Activated naive CD8-positive, alpha-beta T cell treated with anti-CD3 and anti-CD28 coated beads for 36 hours (primary cell): Measurements from ENCODE around the gene MAP4K4. TPM values are rescaled to one million over a fixed set of nuclear protein-coding genes. Genes with fewer than 3 reads are reported as not detected.

Experiments
- DNase-seq: peaks from one replicate; pipeline ENCODE4 v3.0.0; 2021
- H3K27ac Mint-ChIP-seq: one replicate; pipeline ENCODE4 v1.8.0; 2022; ENCODE audit warnings: mild to moderate bottlenecking, moderate library complexity, mixed read lengths
- H3K27me3 Mint-ChIP-seq: one replicate; pipeline ENCODE4 v1.8.0; 2022; ENCODE audit warnings: mild to moderate bottlenecking, mixed read lengths
- H3K36me3 Mint-ChIP-seq: one replicate; pipeline ENCODE4 v1.8.0; 2021; ENCODE audit warnings: mild to moderate bottlenecking, mixed read lengths
- H3K4me1 Mint-ChIP-seq: one replicate; pipeline ENCODE4 v1.8.0; 2021; ENCODE audit warnings: mixed read lengths
- H3K4me3 Mint-ChIP-seq: one replicate; pipeline ENCODE4 v1.8.0; 2022; ENCODE audit warnings: mild to moderate bottlenecking, moderate library complexity, mixed read lengths
- H3K9me3 Mint-ChIP-seq: one replicate; pipeline ENCODE4 v1.8.0; 2022; ENCODE audit warnings: mixed read lengths
- total RNA-seq, 2 experiments: library from RNA; stranded (reverse); gene quantifications; one replicate each; pipeline ENCODE4 v1.2.3, GENCODE V29; 2021

MAP4K4 gene
- total RNA-seq, 2 experiments from 2014 or later: 34.4 to 36.5 TPM

DNA sequence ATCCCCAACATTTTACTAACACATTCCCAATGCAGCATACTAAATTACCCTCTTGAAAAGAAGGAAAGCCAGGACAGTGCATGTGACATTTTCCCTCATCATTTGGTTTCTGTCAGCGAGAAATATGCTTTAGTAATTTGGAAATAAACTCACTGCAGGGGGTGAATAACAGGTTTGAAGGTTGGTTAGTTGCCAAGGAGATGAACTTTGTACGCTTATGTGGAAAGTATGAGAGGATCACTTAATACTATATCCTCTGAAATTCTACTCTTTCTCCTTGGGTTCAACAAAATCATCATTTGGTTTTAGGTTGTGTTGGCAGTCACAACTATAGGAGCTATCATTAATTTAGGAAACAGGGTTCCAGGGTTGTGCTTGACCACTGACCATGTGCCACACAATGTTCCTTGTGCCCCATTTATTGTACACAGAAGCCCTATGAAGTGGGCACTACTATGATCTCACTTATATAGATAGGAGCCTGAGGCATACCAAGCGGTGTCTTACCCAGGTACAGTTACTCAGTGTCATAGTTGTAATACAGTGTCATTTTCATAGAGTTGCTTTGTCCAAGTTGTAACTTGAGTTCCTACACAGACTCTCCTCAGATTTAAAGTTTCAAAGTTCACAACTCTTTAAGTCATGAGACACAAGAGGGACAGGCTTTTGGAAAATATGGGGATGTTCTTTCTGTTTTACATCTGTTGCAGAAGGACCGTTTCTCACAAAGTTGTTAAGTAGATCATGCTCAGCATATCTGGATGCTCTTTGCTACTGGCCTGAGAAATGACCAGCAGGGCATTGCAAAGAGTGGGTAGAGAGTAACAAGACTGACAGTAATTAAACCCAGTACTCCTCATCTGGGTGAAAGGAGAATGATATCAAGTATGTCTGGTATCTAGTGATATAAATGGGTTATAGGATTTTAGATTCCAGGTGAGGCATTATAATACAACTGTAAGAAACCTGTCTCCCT lies 91.8 kb downstream of the MAP4K4 start:
- Mint-ChIP-seq H3K9me3 (no peaks in the 10 kb centered on the region), H3K36me3 (peaks cover 20% of the 10 kb centered on the region), H3K27ac (peak overlapping the region; percentile 56), H3K4me3 (peak overlapping the region; percentile 37), H3K4me1 (peaks cover 58% of the 10 kb centered on the region), H3K27me3 (no peaks in the 10 kb centered on the region)
- DNase-seq: no peak

DNA sequence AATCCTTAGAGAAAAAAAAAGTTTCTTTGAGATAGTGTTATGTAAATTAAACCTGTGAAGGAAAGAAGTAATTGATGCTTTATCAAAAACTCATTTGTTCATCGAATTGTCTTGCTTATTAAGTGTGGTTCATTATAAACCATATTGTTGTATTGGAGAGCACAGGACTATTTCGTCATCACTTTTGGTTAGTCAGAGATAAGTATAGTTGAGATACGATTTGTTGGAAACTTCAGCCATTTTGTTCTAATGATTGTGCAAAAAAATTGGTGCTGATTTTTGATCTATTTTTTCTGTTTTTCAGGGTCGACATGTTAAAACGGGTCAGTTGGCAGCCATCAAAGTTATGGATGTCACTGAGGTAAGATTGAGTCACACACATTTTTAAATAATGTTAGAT lies 92.9 kb downstream of the MAP4K4 start:
- H3K9me3 Mint-ChIP-seq: no peaks in the 10 kb centered on the region
- H3K4me1 Mint-ChIP-seq: peaks cover 62% of the 10 kb centered on the region
- peaks cover 19% of the 10 kb centered on the region for H3K36me3 Mint-ChIP-seq
- no peak for DNase-seq
- H3K27me3 Mint-ChIP-seq: no peaks in the 10 kb centered on the region
- H3K4me3 Mint-ChIP-seq: no peak overlapping the region
- H3K27ac Mint-ChIP-seq: no peak overlapping the region

DNA sequence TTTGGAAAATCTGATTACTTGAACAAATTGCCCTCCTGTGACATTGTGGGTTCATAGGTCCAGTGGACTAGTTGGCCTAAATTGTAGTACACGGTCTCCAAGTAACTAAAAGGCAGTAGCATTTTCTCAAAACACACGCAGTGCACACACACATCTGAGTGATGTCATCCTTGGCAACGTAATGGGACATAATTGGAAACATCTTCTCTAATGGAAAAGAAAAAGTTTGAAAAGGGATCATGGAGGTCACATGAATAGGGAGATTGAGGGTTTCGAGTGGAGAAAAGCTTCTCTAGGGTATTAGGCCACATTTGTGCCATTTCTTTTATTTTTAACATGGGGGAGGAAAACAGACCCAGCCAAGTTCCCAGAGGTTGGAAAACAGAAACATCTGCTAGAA lies 93.3 kb downstream of the MAP4K4 start:
- no peak overlapping the region for H3K27ac Mint-ChIP-seq
- H3K9me3 Mint-ChIP-seq: no peaks in the 10 kb centered on the region
- H3K36me3 Mint-ChIP-seq: peaks cover 19% of the 10 kb centered on the region
- DNase-seq: no peak
- H3K4me3 Mint-ChIP-seq: no peak overlapping the region
- H3K4me1 Mint-ChIP-seq: peaks cover 63% of the 10 kb centered on the region
- no peaks in the 10 kb centered on the region for H3K27me3 Mint-ChIP-seq

DNA sequence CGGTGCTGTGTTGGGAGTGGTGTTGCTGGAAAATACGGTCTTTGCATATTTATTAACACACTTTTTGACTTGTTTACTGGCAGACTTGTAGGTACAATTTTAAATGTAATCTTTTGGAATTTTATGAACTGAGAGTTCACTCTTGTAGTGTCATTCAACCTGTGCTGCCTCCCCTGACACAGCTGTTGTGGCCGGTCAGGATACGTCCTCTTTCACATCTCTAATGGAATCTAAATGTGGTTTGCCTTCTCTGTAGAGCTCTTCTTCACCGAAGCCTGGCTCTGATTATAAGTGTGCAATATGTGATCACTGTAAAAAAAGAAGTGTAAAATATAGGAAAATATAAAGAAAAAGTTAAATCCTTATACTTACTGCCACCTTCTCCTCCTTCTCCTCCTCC lies 94.7 kb downstream of the MAP4K4 start:
- no peak for DNase-seq
- no peaks in the 10 kb centered on the region for H3K27me3 Mint-ChIP-seq
- peaks cover 66% of the 10 kb centered on the region for H3K4me1 Mint-ChIP-seq
- no peaks in the 10 kb centered on the region for H3K9me3 Mint-ChIP-seq
- H3K4me3 Mint-ChIP-seq: no peak overlapping the region
- no peak overlapping the region for H3K27ac Mint-ChIP-seq
- peaks cover 19% of the 10 kb centered on the region for H3K36me3 Mint-ChIP-seq

DNA sequence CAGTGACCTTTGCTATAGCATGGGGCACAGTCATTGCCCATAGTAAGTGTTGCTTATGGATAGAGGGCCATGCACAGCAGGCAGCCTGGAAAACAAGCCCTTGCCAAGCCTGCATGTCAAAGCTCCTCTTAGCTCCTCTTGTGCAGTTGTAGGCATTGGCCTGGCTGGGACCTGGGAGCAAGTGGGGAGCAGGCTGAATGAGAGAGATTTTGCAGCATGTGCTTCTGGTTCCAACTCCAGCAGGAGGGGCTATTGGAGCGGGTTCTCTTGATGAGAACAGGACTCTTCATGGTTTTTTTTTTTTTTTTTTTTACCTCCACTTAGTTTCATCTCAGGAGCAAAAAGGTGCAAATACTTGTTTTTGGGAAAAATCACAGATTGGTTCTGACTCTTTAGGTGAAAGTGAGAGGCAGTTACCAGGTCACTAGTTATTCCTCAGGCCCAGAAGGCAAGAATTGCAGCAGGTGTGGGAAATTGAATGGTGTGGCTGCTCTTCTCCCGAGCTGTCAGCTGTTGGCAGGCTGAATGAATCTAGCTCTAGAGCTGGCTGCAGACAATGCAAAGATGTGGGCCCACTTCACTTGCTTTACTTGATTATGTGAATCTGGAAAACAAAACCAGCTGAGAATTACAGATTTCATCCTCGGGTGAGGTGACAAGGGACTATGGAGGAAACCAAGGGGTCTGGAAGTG lies 95.9 kb downstream of the MAP4K4 start:
- no peak for DNase-seq
- Mint-ChIP-seq H3K4me3 (no peak overlapping the region), H3K27me3 (no peaks in the 10 kb centered on the region), H3K9me3 (no peaks in the 10 kb centered on the region), H3K27ac (no peak overlapping the region), H3K4me1 (peaks cover 59% of the 10 kb centered on the region), H3K36me3 (peaks cover 19% of the 10 kb centered on the region)

DNA sequence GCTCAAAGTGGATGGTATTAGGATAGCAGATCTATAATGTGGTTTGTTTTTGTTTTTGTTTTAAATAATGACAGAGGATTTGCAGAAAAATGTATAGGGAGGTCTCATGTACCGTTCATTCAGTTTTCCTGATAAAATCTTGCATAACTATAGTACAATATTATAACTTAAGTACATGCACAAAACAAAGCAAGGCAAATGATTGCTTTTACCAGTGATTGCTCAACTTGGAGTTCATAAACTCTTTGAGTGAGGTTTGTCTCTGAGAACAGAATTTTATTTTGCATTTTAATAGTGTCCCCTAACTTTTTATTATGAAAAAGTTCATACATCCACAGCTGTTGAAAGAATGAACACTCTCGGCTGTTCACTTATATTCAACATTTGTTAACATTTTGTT lies 96.6 kb downstream of the MAP4K4 start:
- Mint-ChIP-seq H3K9me3 (no peaks in the 10 kb centered on the region), H3K36me3 (peaks cover 19% of the 10 kb centered on the region), H3K4me1 (peaks cover 55% of the 10 kb centered on the region), H3K4me3 (no peak overlapping the region), H3K27me3 (no peaks in the 10 kb centered on the region), H3K27ac (no peak overlapping the region)
- no peak for DNase-seq

DNA sequence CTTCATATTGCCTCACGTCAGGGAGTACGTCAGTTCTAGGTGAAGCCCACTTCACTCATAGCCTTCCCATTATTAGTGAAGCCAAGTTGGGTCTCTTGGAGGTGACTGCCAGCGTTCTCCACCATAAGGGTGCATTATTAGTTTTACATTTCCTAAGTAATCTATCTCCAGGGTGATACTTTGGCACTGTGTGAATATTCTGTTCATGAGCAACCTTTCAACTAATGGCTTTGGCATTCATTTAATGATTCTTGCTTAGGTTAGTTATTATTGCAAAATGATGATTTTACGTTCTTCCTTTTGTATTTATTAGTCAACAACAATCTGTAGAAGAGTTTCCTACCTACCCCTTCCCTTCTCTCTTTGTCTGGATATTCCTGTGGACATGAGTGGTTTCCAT lies 97.5 kb downstream of the MAP4K4 start:
- no peak for DNase-seq
- Mint-ChIP-seq H3K27me3 (no peaks in the 10 kb centered on the region), H3K4me1 (peaks cover 55% of the 10 kb centered on the region), H3K36me3 (peaks cover 21% of the 10 kb centered on the region), H3K4me3 (no peak overlapping the region), H3K9me3 (no peaks in the 10 kb centered on the region), H3K27ac (no peak overlapping the region)

DNA sequence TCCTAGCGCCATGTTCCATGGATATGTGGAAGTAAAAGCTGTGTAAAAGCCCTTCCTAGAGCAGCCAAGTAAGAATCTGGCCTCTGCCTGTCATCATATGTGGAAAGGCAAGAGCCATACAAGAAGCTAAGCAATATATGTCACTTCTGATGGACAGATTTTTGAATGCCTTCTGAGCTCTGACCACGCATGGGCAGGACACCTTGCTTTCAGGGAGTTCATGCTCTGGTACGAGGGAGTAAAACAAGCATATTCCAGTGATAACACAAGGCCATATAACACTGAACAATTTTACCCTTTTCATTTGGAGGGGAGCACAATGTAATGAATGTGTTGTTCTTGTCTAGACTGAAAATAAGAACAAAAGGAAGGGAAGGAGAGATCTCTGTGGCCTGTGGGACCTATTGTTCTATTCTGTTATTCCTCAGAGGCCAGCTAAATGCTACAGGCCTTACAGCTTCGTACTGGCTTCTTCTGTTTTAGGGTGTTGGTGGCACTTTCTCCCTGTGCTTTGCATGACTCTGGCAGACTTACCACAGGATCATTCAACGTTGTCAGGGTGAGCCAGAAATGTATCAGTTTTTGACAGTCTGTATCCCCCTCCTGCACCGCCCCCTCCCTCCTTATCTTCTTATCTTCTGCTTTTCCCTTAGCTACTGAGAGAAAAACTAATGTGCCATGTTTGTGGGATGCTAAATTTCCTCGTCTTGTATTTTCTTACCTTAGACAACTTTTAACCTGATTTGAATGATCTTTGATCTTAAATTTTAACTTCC lies 99.5 kb downstream of the MAP4K4 start:
- Mint-ChIP-seq H3K4me3 (no peak overlapping the region), H3K9me3 (no peaks in the 10 kb centered on the region), H3K4me1 (peaks cover 53% of the 10 kb centered on the region), H3K27me3 (no peaks in the 10 kb centered on the region), H3K27ac (peak overlapping the region; percentile 21), H3K36me3 (peaks cover 8% of the 10 kb centered on the region)
- no peak for DNase-seq

DNA sequence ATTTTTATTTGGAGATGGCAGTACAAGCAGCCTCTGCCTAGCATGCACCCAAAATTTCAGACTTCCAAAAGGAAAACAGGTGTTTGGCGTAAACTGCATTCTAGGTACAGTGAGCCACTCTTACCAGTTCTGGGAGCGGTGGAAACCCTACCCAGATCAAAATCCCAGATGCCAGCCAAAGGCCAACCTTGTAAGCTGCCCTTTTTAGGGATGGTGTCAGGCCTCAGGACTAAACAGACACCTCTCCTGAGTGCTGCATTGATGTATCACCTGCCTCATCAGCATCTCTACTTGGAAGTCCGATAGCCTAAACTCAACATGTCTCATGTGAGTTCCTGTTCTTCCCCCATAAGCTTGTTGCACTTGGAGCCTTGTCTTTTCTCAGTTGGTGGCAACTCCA lies 104.0 kb downstream of the MAP4K4 start:
- DNase-seq: no peak
- Mint-ChIP-seq H3K4me3 (no peak overlapping the region), H3K9me3 (no peaks in the 10 kb centered on the region), H3K36me3 (peaks cover 7% of the 10 kb centered on the region), H3K27me3 (no peaks in the 10 kb centered on the region), H3K27ac (no peak overlapping the region), H3K4me1 (peaks cover 53% of the 10 kb centered on the region)

DNA sequence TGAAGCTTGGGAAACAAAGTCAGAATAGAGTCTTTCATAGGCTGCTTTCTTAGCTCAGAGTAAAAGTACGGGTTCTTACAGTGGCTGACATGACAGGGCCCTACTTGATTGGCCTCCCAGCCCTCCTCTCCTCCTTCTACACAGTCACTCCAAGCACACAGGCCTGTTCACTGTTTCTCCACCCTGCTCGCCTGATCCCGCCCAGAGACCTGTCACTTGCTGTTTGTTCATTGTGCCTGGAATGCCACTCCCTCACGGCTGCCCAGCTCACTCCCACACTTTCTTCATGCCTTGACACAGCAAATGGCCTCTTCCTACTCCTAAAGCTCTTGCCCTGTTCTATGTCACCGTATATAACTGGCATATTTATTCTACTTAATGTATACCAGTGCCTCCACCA lies 104.8 kb downstream of the MAP4K4 start:
- DNase-seq: no peak
- Mint-ChIP-seq H3K4me1 (peaks cover 51% of the 10 kb centered on the region), H3K36me3 (peaks cover 8% of the 10 kb centered on the region), H3K27me3 (no peaks in the 10 kb centered on the region), H3K4me3 (no peak overlapping the region), H3K27ac (no peak overlapping the region), H3K9me3 (no peaks in the 10 kb centered on the region)

DNA sequence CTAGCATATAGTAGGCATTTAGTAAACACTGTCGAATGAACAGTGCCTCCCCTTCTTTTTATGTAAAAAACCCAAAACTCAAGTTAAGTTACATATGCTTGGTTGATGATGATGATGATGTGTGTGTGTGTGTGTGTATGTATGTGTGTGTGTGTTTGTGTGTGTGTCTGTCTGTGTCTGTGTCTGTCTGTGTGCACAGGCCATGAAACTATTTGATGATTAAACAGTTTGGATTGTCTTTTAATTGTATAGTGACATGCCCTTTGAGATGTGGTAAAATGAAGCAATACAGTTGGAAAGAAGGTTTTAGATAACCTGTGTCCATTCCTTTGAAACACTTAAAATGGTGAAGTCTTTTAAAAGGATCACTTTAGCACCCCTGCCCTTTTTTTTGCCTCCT lies 105.6 kb downstream of the MAP4K4 start:
- peaks cover 57% of the 10 kb centered on the region for H3K4me1 Mint-ChIP-seq
- no peaks in the 10 kb centered on the region for H3K27me3 Mint-ChIP-seq
- H3K4me3 Mint-ChIP-seq: no peak overlapping the region
- no peak overlapping the region for H3K27ac Mint-ChIP-seq
- peaks cover 3% of the 10 kb centered on the region for H3K9me3 Mint-ChIP-seq
- peaks cover 15% of the 10 kb centered on the region for H3K36me3 Mint-ChIP-seq
- DNase-seq: no peak

DNA sequence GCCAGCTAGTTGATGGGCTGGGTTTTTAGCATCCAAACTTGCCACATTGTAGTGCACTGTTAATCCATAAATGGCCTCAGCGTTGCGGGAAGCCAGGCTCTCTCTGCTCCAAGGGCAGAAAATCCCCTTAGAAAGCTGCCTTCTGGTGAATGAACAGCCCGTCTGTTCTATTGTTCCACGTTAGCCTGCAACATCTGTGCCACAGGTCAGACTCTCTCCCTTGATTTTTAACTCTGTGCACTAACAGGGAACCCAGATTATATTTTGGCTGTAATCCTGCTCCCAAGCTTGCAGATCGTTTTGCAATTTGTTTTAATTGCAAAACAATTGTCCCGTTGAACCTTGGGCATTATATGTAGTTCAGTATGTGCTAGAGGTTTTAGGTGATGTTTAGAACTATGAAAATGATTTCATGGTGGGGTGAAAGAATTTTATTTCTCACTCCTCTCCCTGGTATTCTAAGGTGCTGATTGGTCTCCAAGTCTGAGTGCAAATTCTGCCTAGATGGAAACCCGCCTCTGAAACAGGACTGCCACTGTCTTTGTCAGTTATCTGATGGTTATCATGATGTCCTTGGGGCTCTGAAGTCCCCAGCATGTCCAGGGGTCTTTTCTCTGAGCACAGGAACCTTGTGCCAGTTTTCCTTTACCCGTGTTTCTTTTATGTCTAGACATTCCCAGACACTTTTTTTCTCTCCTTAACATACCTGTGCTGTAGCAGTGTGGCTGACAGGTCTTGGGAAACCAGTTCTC lies 106.6 kb downstream of the MAP4K4 start:
- no peak overlapping the region for H3K4me3 Mint-ChIP-seq
- no peak overlapping the region for H3K27ac Mint-ChIP-seq
- H3K27me3 Mint-ChIP-seq: no peaks in the 10 kb centered on the region
- H3K4me1 Mint-ChIP-seq: peaks cover 54% of the 10 kb centered on the region
- H3K9me3 Mint-ChIP-seq: peaks cover 3% of the 10 kb centered on the region
- DNase-seq: no peak
- H3K36me3 Mint-ChIP-seq: peaks cover 15% of the 10 kb centered on the region

DNA sequence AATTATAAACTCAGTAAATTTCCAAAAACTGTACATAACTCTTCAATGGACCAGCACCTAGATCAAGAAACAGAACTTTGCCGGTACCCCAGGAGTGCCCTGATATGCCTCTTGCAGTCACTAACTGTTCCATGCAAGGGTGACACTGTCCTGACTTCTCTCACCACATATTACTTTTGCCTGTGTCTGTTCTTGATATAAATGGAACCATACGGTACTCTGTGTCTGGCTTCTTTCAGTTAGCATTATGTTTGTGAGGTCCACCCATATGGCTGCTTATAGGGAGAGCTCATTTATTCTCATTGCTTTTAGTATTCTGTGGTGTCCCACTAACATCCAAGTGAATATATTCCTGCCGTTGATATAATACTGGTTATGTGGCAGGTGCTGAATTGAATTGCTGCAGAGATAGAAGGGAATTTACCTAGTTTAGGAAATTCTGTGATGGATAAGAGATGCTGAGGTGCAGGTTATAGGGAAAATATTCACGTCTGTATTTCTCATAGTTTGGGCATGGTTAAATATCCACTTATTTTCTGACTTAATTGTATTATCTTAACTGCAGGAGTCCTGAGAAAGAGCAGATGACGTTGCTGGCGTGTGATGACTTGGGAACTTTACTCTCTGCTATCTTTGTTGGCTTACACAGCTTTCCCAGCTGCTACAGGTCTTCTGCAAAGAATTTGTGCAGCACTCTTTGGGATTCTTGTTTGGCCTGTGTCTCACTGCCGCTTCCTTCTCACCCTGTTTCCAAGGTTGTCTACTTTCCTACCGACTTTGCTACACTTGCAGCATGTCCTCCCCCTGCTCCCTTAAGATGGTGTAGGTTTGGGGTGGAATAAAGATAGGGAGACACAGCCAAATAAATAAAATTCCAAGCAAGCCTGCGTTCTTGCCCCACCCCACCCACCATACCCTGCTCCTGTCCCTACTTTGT lies 107.9 kb downstream of the MAP4K4 start:
- DNase-seq: no peak
- no peaks in the 10 kb centered on the region for H3K27me3 Mint-ChIP-seq
- H3K36me3 Mint-ChIP-seq: peaks cover 11% of the 10 kb centered on the region
- peaks cover 56% of the 10 kb centered on the region for H3K4me1 Mint-ChIP-seq
- H3K4me3 Mint-ChIP-seq: no peak overlapping the region
- peaks cover 3% of the 10 kb centered on the region for H3K9me3 Mint-ChIP-seq
- peak overlapping the region; percentile 61 for H3K27ac Mint-ChIP-seq

DNA sequence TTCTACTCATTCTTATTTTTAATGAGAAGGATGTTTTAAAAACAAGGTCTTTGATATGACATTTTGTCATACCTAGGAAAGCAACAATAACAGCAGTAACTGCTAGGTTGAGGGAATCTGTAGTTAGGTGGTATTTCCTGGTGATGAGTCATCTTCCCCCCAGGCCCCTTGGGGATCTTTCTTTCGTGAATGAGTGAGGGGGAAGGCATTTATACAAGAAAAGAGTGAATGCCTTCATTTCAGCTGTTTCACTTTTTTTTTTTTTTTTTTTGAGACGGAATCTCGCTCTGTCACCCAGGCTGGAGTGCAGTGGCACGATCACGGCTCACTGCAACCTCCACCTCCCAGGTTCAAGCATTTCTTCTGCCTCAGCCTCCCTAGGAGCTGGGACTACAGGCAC lies 108.6 kb downstream of the MAP4K4 start:
- H3K27me3 Mint-ChIP-seq: no peaks in the 10 kb centered on the region
- no peak overlapping the region for H3K4me3 Mint-ChIP-seq
- peaks cover 3% of the 10 kb centered on the region for H3K9me3 Mint-ChIP-seq
- peak; percentile 26 for DNase-seq
- peaks cover 11% of the 10 kb centered on the region for H3K36me3 Mint-ChIP-seq
- H3K27ac Mint-ChIP-seq: peak overlapping the region; percentile 61
- H3K4me1 Mint-ChIP-seq: peaks cover 53% of the 10 kb centered on the region
